ENCODE data around the gene CALN1. TPM values are rescaled to one million over a fixed set of nuclear protein-coding genes. Genes with fewer than 3 reads are reported as not detected.

Gene CALN1
- total and polyA plus RNA-seq, 4 donors = 0.02 to 0.91 (median 0.03) TPM

DNA sequence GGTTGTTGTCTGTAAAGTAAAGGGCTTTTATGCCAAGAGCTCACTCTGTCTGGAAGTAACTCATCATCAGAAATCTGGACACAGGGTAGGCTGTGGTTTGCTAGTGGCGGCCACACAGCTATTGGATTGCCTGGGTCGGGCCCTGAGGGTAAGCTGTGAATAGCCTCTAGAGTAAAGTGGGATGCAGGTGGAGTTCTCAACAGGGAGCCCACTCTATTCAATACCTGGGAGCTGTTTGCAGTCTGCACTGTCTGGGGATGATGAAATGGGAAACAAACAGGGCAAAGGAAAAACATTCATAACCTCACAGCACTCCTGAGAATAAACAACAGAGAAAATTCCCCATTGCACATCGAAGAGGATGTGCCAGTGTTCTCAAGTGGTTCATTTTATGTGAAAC is 582.6 kb downstream of the CALN1 start:
- TF ChIP-seq, protein P1, sequence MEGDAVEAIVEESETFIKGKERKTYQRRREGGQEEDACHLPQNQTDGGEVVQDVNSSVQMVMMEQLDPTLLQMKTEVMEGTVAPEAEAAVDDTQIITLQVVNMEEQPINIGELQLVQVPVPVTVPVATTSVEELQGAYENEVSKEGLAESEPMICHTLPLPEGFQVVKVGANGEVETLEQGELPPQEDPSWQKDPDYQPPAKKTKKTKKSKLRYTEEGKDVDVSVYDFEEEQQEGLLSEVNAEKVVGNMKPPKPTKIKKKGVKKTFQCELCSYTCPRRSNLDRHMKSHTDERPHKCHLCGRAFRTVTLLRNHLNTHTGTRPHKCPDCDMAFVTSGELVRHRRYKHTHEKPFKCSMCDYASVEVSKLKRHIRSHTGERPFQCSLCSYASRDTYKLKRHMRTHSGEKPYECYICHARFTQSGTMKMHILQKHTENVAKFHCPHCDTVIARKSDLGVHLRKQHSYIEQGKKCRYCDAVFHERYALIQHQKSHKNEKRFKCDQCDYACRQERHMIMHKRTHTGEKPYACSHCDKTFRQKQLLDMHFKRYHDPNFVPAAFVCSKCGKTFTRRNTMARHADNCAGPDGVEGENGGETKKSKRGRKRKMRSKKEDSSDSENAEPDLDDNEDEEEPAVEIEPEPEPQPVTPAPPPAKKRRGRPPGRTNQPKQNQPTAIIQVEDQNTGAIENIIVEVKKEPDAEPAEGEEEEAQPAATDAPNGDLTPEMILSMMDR (IDR thresholded peaks at IDR 0.05; ENCODE audit: control extremely low read depth, extremely low read depth) = no peak
- peaks cover 0 to 4% (median 0%) of the 10 kb centered on the region in 4 donors for H3K9me3 ChIP-seq (ENCODE audit: control insufficient read depth in 4 of 4, insufficient read depth in 3 of 4, low read length in 3 of 4)
- no peaks in the 10 kb centered on the region for H3K27me3 ChIP-seq (ENCODE audit: control insufficient read depth in 3 of 3, insufficient read depth in 3 of 3, low read length in 2 of 3)
- 63 to 76% methylated on average over 3 of the region's 3 CpGs for WGBS, 2 donors
- no peaks in the 10 kb centered on the region for H3K36me3 ChIP-seq (ENCODE audit: control insufficient read depth in 4 of 4, insufficient read depth in 4 of 4, low read length in 4 of 4)
- ATAC-seq (ENCODE audit: insufficient read depth, low FRiP score) (no peak), DNase-seq (no peak)
- H3K27ac ChIP-seq (ENCODE audit: low read depth in 1 of 2, low read length in 1 of 2) = no peak overlapping the region
- no peaks in the 10 kb centered on the region for H3K4me1 ChIP-seq (ENCODE audit: control insufficient read depth in 5 of 5, insufficient read depth in 5 of 5, low read length in 5 of 5)
- no peak overlapping the region for H3K9ac ChIP-seq (ENCODE audit: insufficient read depth in 1 of 2, low read length in 2 of 2)
- H3K4me3 ChIP-seq = no peak overlapping the region

DNA sequence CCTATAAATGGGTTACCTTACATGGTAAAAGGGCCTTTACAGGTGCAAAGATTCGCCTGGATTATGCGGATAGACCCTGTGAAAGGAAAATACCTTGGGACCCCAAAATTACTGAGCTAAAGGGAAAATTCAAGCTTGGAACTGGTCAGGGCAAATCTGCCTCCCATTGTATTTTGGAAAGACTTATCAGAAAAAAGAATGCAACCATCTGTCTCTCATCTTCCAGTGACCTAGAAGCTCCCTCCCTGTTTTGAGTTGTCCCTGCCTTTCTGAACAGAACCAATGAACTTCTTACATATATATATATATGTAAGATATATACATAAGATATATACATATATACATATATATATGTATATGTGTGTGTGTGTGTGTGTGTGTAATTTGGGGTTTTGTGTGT is 583.8 kb downstream of the CALN1 start:
- H3K27ac ChIP-seq (ENCODE audit: low read depth in 1 of 2, low read length in 1 of 2) = no peak overlapping the region
- DNase-seq = no peak
- no peak overlapping the region for H3K4me3 ChIP-seq
- no peaks in the 10 kb centered on the region for H3K27me3 ChIP-seq (ENCODE audit: control insufficient read depth in 3 of 3, insufficient read depth in 3 of 3, low read length in 2 of 3)
- TF ChIP-seq, protein P1 (IDR thresholded peaks at IDR 0.05; ENCODE audit: control extremely low read depth, extremely low read depth) = no peak
- H3K9ac ChIP-seq (ENCODE audit: insufficient read depth in 1 of 2, low read length in 2 of 2) = no peak overlapping the region
- WGBS, 2 donors = 90 to 91% methylated on average over 2 of the region's 2 CpGs
- ATAC-seq (ENCODE audit: insufficient read depth, low FRiP score) = no peak
- no peaks in the 10 kb centered on the region for H3K4me1 ChIP-seq (ENCODE audit: control insufficient read depth in 5 of 5, insufficient read depth in 5 of 5, low read length in 5 of 5)
- no peaks in the 10 kb centered on the region for H3K36me3 ChIP-seq (ENCODE audit: control insufficient read depth in 4 of 4, insufficient read depth in 4 of 4, low read length in 4 of 4)
- H3K9me3 ChIP-seq (ENCODE audit: control insufficient read depth in 4 of 4, insufficient read depth in 3 of 4, low read length in 3 of 4) = peaks cover 0 to 4% (median 0%) of the 10 kb centered on the region in 4 donors

DNA sequence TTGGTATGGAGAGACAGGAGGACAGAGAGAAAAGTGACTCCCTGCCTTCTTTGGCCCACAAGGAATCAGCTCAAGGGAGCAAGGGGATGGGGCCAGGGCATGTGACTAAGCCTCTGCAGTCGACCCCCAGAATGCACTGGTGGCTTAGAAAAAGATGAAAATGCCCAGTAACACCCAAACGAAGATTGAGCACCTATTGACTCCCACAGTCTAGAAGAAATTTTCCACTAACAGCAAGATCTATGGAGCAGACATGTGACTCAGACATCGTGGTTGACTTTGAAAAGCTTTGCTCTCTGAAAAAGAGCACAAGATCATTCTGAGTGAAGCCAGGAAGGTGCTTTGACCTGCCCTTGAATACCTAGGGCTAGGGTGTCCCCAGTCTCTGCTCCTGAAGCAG is 586.0 kb downstream of the CALN1 start:
- TF ChIP-seq, protein P1 (IDR thresholded peaks at IDR 0.05; ENCODE audit: control extremely low read depth, extremely low read depth) = no peak
- Histone ChIP-seq H3K9ac (ENCODE audit: insufficient read depth in 1 of 2, low read length in 2 of 2) (no peak overlapping the region), H3K36me3 (ENCODE audit: control insufficient read depth in 4 of 4, insufficient read depth in 4 of 4, low read length in 4 of 4) (no peaks in the 10 kb centered on the region), H3K27ac (ENCODE audit: low read depth in 1 of 2, low read length in 1 of 2) (no peak overlapping the region), H3K9me3 (ENCODE audit: control insufficient read depth in 4 of 4, insufficient read depth in 3 of 4, low read length in 3 of 4) (peaks cover 0 to 4% (median 0%) of the 10 kb centered on the region in 4 donors), H3K4me3 (no peak overlapping the region), H3K4me1 (ENCODE audit: control insufficient read depth in 5 of 5, insufficient read depth in 5 of 5, low read length in 5 of 5) (no peaks in the 10 kb centered on the region), H3K27me3 (ENCODE audit: control insufficient read depth in 3 of 3, insufficient read depth in 3 of 3, low read length in 2 of 3) (no peaks in the 10 kb centered on the region)
- ATAC-seq (ENCODE audit: insufficient read depth, low FRiP score) (no peak), DNase-seq (no peak)
- WGBS, 2 donors = 66 to 85% methylated on average over 3 of the region's 3 CpGs
